GM18517 (cell line): ENCODE data around the gene AKR1C4.
"Not testable (repeated sequence)": the region's sequence is repeated elsewhere in the genome, so short reads cannot be mapped to it uniquely, and the experiment has no call there.

Experiments
- ATAC-seq: cut with Tn5 transposase; IDR thresholded peaks from one replicate; pipeline ENCODE4 v1.9.1; 2021; ENCODE audit warnings: mild to moderate bottlenecking, moderate library complexity; ENCODE audit not compliant: unreplicated experiment

Gene AKR1C4

DNA sequence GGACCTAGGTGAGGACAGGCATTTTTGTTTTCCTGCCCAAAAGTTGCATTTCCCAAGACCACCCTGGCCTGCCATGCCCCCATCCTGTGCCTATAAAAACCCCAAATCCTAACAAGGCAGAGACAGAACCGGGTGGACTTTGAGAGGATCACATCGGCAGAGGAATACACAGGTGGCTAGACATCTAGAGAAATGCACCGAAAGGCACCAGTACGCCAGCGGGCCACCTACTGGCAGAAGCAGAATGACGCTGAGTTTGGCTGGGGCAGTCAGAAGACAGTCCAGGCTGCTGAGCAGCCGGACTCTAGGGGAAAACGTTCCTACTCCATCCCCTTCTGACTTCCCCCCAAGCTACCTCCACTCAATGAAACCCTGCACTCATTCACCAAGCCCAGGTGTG, 2.8 kb downstream of the AKR1C4 start:
- no peak for ATAC-seq

DNA sequence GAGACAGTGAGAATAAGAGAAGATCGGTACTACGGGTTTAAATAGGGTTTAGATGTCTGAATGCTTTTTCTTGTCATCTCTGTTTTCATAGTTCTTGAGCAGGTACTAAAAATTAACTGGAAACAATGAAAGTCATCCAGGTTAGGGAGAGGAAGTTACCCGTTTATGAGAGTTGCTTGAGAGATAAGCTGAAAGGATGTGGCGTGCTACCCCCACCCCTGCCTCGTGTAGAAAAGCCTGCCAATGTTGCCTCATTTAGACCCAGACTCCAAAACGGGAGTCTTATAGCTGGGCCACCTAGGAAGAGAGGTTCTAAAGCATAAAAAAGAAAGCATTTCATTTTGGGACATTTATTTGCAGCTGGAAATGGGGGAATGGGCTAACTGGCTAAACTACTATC, 10.2 kb downstream of the AKR1C4 start:
- ATAC-seq: no peak

DNA sequence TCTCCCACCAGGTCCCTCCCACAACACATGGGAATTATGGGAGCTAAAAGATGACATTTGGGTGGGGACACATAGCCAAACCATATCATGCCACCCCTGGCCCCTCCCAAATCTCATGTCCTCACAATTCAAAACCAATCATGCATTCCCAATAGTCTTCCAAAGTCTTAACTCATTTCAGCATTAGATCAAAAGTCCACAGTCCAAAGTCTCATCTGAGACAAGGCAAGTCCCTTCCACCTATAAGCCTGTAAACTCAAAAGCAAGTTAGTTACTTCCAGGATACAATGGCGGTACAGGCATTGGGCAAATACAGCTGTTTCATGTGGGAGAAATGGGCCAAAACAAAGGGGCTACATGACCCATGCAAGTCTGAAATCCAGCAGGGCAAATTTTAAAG, 13.1 kb downstream of the AKR1C4 start:
- not testable (repeated sequence) for ATAC-seq

DNA sequence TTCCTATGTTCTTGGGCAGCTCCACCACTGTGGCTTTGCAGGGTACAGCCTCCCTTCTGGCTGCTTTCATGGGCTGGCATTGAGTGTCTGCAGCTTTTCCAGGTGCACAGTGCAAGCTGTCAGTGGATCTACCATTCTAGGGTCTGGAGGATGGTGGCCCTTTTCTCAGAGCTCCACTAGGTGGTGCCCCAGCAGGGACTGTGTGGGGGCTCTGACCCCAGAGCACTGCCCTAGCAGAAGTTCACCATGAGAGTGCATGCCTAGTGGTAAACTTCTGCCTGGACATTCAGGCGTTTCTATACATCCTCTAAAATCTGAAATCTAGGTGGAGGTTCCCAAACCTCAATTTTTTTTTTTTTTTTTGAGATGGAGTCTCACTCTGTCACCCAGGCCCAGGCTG, 13.6 kb downstream of the AKR1C4 start:
- ATAC-seq: not testable (repeated sequence)

DNA sequence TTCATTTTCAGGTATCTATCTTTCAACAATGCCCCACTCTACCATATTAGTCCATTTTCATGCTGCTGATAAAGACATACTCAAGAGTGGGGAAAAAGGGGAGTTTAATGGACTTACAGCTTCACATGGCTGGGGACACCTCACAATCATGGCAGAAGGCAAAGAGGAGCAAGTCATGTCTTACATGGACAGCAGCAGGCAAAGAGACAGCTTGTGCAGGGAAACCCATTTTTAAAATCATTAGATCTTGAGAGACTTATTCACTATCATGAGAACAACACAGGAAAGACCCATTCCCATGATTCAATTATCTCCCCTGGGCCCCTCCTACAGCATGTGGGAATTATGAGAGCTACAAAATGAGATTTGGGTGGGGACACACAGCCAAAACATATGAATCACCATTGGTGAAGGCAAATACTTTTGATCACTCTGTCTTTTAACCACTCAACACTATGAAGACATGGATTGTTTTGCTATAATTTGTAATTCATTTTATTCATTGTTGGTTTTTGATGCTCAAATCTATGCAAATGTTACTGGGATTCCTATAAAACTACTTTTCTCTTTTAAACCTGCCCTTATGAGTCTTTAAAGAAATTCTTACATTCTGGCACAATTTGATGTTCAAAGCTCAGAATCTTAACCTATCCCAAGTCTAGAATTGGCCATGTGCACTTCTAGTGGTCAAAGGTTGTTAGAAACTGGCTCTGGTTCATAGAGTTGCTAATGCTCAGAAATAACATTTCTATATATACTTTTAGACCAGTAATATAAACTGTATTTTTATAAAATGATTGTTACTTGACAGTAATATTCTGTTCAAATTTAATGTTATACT, 15.3 kb downstream of the AKR1C4 start:
- ATAC-seq: no peak

DNA sequence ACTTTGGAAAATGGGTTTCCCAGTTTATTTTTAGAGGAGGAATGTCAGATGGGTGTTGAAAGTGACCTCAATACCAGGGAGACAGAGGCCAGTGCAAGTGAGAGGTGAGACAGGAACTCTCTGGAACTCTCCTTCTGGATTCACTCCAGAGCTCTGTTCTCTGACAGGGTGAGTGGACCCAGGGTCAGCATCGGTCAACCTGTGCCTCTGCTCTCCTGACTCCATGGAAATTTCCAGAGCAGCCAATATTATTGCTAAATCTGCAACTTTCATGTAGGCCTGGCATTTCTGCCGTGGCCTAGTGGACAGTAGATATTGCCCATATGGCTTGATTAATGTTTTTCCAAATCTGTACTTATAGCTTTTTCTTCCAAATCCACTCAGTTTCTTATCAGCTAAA, 20.2 kb downstream of the AKR1C4 start:
- ATAC-seq: no peak

DNA sequence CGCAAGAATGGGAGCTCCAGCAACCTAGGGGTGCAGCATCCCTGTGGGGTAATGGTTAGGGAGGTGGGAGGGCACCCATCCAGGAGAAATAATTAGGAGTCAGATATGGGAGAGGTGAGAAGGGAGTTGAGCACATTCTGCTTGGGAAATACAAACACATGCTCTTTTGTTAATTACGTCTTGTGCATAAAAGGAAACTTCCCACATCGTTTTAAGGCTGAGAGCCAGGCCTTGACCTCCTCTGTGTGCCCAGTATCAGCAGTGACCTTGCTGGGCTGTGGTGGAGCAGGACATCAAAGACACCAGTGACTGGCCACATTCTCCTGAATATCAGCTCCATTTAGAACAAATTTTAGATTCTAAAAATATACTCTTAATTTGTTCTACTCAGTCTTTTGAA, 22.6 kb downstream of the AKR1C4 start:
- no peak for ATAC-seq

DNA sequence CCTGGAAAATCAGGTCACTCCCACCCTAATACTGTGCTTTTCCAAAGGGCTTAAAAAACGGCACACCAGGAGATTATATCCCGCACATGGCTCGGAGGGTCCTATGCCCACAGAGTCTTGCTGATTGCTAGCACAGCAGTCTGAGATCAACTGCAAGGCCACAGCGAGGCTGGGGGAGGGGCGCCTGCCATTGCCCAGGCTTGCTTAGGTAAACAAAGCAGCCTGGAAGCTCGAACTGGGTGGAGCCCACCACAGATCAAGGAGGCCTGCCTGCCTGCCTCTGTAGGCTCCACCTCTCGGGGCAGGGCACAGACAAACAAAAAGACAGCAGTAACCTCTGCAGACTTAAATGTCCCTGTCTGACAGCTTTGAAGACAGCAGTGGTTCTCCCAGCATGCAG, 26.3 kb downstream of the AKR1C4 start:
- not testable (repeated sequence) for ATAC-seq

DNA sequence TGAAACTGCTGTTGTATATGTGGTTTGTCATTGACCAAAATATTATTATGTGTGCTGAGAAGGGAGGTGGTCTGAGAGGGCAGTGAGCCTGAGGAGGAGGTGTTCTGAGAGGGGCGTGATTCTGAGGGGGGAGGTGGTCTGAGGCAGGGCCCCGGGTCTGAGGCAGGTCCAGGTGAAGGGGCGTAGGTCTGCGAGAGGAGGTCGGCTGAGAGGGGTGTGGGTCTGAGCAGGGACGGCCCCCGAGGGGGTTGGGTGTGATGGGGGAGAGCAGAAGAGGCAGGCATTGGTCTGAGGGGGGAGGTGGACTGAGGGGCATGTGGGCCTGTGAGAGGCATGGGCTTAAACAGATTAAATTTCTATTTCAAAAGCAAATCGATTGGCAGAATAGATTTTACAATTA, 32.4 kb downstream of the AKR1C4 start:
- no peak for ATAC-seq

DNA sequence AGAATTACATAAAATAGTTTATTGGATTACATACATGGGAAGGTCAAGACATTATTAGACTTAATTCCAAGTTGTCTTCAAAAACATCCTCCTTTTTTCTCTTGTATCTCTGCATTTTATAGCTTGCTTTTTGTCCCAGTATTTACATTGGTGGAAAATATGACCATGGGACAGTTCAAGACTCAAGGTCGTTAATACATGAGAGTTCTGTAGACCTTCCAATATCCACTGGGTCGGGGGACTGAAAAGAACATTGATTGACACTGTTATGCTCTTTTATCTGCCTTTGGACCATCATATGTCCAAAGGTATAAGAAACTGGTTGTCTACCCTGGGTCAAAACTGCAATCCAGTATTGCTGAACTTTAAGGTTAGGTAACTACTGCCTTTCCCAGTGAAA, 36.7 kb downstream of the AKR1C4 start:
- no peak for ATAC-seq

DNA sequence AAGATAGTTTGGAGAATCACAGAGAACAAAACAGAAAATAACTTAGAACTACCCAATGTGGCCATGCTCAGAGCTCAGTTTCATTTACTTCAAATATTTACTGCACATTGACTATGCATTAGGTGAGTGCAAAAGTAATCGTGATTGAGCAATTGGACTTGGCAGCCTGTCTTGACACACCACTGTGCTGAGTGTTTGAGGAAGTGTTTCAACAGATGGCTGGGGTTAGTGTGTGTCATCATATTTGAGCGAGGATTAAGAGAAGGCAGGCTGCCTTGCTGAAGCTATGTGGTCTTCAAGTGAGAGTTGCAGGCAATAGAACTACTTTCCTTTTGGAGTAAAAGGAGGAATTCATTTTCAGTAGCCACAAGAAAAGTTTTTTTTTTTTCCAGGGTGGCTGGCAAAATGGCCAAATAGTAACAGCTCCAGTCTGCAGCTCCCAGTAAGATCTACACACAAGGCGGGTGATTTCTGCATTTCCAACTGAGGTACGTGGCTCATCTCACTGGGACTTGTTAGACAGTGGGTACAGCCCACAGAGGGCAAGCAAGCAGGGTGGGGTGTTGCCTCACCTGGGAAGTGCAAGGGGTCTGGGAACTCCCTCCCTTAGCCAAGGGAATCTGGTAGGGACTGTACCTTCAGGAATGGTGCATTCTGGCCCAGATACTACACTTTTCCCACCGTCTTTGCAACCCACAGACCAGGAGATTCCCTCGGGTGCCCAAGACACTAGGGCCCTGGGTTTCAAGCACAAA, 37.6 kb downstream of the AKR1C4 start:
- ATAC-seq: no peak

DNA sequence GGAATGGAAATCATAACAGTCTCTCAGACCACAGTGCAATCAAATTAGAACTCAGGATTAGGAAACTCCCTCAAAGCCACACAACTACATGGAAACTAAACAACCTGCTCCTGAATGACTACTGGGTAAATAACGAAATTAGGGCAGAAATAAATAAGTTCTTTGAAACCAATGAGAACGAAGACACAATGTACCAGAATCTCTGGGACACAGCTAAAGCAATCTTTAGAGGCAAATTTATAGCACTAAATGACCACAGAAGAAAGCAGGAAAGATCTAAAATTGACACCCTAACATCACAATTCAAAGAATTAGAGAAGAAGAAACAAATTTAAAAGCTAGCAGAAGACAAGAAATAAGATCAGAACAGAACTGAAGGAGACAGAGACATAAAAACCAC, 40.9 kb downstream of the AKR1C4 start:
- ATAC-seq: not testable (repeated sequence)

DNA sequence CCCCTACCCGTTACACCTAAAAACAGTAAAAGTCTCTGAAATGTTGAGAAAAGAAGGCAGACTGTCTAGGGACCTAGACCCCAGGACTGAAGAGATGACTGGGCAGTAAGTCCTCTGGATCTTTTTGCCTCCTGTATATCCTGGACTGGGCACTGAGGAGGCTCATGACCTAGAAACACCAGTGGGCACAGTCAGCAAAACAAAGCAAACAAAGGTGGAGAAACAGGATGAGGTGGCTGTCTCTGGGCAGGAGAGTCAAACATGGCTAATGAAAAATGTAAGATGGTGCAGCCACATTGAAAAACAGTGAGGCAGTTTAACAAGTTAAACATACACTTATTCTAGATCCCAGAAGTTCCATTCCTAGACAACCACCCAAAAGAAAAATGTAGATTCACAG, 45.9 kb downstream of the AKR1C4 start:
- no peak for ATAC-seq

DNA sequence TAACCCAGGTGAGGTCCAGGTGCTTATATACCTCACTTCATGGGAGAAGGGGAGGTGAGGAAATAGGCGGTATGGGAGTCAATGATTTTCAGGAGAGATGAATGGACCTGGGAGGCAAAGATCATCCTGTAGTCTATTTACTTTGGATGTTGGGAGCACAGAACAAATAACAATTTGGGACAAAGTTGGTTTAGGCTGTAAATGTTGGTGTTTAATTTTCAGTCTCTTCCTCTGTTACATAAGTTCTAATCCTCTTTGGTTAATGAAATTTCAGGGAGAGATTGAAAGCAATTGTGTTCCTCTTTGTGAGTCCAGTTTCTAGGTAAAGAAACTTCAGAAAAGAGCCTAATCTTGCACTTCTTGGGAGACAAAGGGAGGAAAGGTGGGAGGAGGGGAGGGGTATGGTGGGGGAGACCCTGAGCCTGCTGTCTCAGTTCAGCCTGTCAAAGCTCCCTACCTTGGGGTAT, 46.9 kb downstream of the AKR1C4 start:
- ATAC-seq: no peak

DNA sequence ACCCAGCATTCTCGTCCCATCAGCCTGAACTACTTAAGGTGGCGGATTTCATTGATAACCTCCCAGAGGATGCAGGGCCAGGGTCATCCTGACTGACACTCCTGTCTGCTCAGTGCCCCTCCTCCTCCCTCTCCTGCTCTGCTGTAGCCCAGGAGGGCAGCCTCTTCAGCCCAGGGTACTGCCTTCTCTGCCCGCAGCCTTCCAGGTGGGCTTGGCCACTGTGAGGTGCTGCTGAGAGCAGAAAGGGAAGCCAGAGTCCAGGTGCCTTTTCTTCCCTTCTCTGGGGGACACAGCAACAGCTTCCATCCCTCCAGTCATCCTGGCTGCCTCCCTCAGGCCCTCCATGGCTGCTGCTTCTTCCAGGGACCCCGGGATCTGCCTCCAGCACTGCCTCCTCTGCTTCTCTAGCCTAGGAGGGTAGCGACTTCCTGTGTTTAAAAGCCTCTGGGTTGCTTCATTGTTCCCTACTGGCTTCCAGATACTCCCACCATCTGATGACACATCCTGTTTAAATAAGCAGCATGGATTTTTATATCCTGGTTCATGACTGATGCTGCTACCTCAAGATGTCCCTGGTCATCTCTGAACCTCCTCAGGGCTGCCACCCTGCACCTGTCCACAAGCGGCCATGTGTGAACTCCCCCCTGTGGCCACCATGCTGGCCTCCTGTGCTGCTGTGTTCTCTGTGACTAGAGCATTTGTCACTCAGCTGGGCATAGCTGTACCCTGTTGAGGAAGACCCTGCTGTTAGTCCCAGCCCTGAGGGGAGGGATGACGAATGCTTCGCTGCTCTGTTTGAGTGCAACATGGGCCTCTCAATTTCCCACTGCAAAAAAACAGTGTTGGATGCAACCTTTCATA, 55.8 kb downstream of the AKR1C4 start:
- no peak for ATAC-seq

DNA sequence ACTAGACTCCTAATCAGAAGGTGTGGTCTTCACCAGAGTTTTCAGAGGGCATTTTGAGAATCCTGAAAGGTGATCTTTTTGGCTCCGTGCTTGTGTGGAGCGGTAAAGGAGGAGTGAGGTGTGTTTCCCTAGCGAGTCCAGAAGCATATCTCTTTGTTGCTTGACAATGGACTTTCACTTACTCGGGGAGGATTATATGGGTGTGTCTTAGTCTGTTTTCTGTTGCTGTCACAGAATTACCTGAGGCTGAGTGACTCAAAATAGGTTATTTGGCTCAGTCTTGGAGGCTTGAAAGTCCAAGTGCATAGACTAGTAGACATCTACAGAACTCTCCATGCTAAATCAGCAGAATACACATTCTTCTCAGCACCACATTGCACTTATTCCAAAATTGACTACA, 57.9 kb downstream of the AKR1C4 start:
- ATAC-seq: no peak

DNA sequence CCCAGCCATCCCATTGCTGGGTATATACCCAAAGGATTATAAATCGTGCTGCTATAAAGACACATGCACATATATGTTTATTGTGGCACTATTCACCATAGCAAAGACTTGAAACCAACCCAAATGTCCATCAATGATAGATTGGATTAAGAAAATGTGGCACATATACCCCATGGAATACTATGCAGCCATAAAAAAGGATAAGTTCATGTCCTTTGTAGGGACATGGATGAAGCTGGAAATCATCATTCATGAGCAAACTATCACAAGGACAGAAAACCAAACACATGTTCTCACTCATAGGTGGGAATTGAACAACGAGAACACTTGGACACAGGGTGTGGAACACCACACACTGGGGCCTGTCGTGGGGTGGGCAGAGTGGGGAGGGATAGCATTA, 61.1 kb downstream of the AKR1C4 start:
- ATAC-seq: not testable (repeated sequence)

DNA sequence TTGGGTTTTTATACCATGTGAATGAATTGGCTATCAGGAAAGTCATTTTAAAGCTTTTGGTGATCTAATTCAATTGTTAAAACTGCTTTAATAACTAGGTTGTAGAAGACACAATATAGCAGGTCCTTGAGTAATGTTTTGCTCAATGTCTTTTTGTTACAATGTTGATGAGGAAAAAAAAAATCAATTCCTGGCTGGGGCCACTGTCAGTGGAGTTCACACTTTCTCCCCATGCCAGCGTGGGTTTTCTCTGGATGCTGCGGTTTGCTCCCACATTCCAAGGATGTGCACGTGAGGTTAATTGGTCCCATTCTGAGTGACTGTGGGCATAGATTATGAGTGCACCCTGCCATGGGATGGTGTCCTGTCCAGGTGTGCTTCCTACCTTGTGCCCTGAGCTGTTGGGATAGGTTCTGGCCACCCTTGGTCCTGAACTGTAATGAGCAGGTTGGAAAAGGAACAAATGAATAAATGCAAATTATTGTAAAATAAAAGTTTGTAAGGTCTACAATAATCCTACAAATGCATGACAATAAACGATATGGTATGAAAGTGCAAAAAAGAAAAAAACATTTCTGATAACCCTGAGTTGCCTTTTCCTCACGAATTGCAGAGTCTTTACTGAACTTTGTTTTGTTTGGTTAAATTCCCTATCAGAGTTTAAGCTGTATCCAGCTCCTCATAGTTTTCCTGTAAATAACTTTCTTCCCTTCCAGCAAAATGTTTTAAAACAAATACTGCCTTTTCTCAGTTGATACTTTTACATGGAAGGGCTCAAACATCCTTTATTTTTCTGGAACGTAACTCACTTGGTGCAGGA, 62.7 kb downstream of the AKR1C4 start:
- ATAC-seq: no peak

DNA sequence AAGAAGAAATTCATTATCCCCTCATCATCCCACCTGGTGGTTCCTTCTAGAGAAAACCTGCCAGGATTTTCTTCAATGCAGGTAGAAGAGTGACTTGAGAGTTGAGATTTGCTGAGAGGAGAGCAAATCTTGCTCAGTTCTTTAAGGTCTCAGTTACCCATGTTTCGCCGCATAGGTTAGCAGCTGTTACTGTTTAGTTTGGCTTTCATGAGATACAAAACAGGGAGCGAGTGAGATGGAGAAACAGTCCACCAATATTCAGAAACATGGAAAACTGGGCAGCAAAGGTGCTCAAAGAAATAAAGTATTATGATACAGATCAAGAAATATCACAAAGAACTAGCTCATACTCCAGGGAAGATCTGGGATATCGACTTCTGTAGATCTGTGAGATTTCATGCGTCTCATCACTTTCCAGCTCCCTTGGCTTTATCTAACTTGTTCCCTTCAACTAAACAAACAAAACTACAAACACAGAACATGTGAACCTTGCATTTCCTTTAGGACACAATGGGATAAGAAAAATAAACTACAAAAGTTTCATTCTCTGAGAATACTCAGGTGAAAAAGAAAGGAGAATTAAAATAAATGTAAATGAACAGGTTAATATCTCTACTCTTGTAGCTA, 63.4 kb downstream of the AKR1C4 start:
- ATAC-seq: no peak

DNA sequence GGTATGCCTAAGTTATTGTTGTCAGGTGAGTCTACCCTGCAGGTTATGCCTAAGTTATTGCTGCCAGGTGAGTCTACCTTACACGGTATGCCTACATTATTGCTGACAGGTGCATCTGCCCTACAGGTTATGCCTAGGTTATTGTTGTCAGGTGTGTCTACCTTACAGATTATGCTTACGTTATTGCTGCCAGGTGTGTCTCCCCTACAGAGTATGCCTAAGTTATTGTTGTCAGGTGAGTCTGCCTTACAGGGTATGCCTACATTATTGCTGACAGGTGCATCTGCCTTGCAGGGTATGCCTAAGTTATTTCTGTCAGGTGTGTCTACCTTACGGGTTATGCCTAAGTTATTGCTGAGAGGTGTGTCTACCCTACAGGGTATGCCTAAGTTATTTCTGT, 64.2 kb downstream of the AKR1C4 start:
- no peak for ATAC-seq
